H1 (cell line): Measurements from ENCODE around the gene CEP72. TPM values are rescaled to one million over a fixed set of nuclear protein-coding genes. Genes with fewer than 3 reads are reported as not detected.

Experiments used
- NANOG ChIP-seq: IDR thresholded peaks from 2 replicates; pipeline ENCODE4 v1.6.1; 2011; ENCODE audit warnings: low read length, low read depth, mild to moderate bottlenecking, inconsistent platforms; ENCODE audit not compliant: insufficient read depth, poor library complexity, severe bottlenecking
- PHF8 ChIP-seq: fragments of 200-600 bp; sonication (generic); conservative IDR thresholded peaks from 2 replicates; pipeline ENCODE4 v1.7.1; 2012; ENCODE audit warnings: low read depth, mild to moderate bottlenecking, inconsistent platforms, low read length, moderate library complexity
- RBBP5 ChIP-seq: IDR thresholded peaks from 2 replicates; pipeline ENCODE4 v1.7.1; 2012; ENCODE audit warnings: low read depth, mild to moderate bottlenecking, inconsistent platforms, low read length, moderate library complexity, borderline replicate concordance
- polyA plus RNA-seq, 7 experiments: library from polyadenylated mRNA; depleted of rRNA in 3 of 7; stranded (reverse) in 5 of 7; unstranded in 2 of 7; fragments of >200 nt in 5 of 7; fragments of 200-250 nt in 2 of 7; gene quantifications; 1 replicate in 5 of 7; 2 replicates in 1 of 7; 4 replicates in 1 of 7; pipeline versions ENCODE4 v1.2.1 to v1.2.3, GENCODE V29; 2011 to 2013; ENCODE audit warnings: missing spikeins in 2 of 7, mixed read lengths in 2 of 7
- total RNA-seq: library from RNA; stranded (reverse); fragmentation: NEBNext Ultra II Directional; extraction: Animal tissue kit (Norgen Biotek cat#: 25700); gene quantifications from 2 replicates; pipeline ENCODE4 v1.2.1, GENCODE V29; 2021
- TF ChIP-seq, protein P1 (sequence below): fragments of 300-600 bp; sonication (generic); IDR thresholded peaks from 2 replicates; pipeline ENCODE4 v1.7.1; 2012; ENCODE audit warnings: low read length, moderate library complexity, mild to moderate bottlenecking, inconsistent platforms; ENCODE audit not compliant: insufficient replicate concordance

Gene CEP72
- total and polyA plus RNA-seq, 2 of the 8 experiments (the other 6 are each of a cell fraction or from before 2014, with no cell fraction given): 13.1 to 19.6 TPM

DNA sequence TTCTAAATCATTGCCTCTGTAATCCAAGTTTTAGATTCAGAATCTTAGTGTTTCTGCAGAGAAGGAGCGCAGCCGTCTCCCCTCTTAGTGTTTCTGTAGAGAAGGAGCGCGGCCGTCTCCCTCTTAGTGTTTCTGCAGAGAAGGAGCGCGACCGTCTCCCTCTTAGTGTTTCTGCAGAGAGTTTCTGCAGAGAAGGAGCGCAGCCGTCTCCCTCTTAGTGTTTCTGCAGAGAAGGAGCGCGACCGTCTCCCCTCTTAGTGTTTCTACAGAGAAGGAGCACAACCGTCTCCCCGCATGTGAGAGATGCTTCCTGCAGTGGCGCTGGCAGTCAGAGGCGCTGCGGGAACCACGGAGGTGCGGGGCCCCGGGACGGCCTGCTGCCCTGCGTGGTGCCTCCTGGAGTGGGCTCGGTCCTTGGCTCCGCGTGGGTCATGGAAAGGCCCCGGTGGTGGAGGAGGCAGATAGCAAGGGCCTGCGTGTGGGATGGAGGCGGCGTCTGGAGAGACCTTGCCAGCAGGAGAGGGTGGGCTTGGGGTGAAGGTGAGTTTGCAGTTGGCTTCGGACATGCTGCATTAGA is 10.9 kb downstream of the CEP72 start (continued):
- no peak for TF ChIP-seq PHF8
- no peak for TF ChIP-seq NANOG
- TF ChIP-seq RBBP5: no peak
- TF ChIP-seq, protein P1, sequence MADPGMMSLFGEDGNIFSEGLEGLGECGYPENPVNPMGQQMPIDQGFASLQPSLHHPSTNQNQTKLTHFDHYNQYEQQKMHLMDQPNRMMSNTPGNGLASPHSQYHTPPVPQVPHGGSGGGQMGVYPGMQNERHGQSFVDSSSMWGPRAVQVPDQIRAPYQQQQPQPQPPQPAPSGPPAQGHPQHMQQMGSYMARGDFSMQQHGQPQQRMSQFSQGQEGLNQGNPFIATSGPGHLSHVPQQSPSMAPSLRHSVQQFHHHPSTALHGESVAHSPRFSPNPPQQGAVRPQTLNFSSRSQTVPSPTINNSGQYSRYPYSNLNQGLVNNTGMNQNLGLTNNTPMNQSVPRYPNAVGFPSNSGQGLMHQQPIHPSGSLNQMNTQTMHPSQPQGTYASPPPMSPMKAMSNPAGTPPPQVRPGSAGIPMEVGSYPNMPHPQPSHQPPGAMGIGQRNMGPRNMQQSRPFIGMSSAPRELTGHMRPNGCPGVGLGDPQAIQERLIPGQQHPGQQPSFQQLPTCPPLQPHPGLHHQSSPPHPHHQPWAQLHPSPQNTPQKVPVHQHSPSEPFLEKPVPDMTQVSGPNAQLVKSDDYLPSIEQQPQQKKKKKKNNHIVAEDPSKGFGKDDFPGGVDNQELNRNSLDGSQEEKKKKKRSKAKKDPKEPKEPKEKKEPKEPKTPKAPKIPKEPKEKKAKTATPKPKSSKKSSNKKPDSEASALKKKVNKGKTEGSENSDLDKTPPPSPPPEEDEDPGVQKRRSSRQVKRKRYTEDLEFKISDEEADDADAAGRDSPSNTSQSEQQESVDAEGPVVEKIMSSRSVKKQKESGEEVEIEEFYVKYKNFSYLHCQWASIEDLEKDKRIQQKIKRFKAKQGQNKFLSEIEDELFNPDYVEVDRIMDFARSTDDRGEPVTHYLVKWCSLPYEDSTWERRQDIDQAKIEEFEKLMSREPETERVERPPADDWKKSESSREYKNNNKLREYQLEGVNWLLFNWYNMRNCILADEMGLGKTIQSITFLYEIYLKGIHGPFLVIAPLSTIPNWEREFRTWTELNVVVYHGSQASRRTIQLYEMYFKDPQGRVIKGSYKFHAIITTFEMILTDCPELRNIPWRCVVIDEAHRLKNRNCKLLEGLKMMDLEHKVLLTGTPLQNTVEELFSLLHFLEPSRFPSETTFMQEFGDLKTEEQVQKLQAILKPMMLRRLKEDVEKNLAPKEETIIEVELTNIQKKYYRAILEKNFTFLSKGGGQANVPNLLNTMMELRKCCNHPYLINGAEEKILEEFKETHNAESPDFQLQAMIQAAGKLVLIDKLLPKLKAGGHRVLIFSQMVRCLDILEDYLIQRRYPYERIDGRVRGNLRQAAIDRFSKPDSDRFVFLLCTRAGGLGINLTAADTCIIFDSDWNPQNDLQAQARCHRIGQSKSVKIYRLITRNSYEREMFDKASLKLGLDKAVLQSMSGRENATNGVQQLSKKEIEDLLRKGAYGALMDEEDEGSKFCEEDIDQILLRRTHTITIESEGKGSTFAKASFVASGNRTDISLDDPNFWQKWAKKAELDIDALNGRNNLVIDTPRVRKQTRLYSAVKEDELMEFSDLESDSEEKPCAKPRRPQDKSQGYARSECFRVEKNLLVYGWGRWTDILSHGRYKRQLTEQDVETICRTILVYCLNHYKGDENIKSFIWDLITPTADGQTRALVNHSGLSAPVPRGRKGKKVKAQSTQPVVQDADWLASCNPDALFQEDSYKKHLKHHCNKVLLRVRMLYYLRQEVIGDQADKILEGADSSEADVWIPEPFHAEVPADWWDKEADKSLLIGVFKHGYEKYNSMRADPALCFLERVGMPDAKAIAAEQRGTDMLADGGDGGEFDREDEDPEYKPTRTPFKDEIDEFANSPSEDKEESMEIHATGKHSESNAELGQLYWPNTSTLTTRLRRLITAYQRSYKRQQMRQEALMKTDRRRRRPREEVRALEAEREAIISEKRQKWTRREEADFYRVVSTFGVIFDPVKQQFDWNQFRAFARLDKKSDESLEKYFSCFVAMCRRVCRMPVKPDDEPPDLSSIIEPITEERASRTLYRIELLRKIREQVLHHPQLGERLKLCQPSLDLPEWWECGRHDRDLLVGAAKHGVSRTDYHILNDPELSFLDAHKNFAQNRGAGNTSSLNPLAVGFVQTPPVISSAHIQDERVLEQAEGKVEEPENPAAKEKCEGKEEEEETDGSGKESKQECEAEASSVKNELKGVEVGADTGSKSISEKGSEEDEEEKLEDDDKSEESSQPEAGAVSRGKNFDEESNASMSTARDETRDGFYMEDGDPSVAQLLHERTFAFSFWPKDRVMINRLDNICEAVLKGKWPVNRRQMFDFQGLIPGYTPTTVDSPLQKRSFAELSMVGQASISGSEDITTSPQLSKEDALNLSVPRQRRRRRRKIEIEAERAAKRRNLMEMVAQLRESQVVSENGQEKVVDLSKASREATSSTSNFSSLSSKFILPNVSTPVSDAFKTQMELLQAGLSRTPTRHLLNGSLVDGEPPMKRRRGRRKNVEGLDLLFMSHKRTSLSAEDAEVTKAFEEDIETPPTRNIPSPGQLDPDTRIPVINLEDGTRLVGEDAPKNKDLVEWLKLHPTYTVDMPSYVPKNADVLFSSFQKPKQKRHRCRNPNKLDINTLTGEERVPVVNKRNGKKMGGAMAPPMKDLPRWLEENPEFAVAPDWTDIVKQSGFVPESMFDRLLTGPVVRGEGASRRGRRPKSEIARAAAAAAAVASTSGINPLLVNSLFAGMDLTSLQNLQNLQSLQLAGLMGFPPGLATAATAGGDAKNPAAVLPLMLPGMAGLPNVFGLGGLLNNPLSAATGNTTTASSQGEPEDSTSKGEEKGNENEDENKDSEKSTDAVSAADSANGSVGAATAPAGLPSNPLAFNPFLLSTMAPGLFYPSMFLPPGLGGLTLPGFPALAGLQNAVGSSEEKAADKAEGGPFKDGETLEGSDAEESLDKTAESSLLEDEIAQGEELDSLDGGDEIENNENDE: no peak
